Loucy (cell line): Measurements from ENCODE around the gene RLF.

Experiments used
- CTCF ChIP-seq: fragments of 200-600 bp; sonication (generic); conservative IDR thresholded peaks from 2 replicates; pipeline ENCODE4 v1.5.1; 2014; ENCODE audit warnings: mild to moderate bottlenecking, antibody characterized with exemption, low read length
- EZH2phosphoT487 ChIP-seq: fragments of 200-600 bp; IDR thresholded peaks from 2 replicates; pipeline ENCODE4 v1.6.1; 2018; ENCODE audit warnings: antibody characterized with exemption, mild to moderate bottlenecking, moderate library complexity, borderline replicate concordance

- TF ChIP-seq CTCF (no peak), EZH2phosphoT487 (no peak)
Observed at GRCh38 chr1:40120128-40120527, 41.1 kb upstream of the RLF start.
